ENCODE data around the gene RIN1.
"Not testable (repeated sequence)": the region's sequence is repeated elsewhere in the genome, so short reads cannot be mapped to it uniquely, and the experiment has no call there.

Gene RIN1

GRCh38 chr11:66334605-66335442 is 1.4 kb downstream of the RIN1 start:
- no peak for DNase-seq

GRCh38 chr11:66333896-66334604 is 2.2 kb downstream of the RIN1 start:
- DNase-seq, result no peak

- no peak for DNase-seq
Observed at GRCh38 chr11:66333220-66333877, 2.9 kb downstream of the RIN1 start.

GRCh38 chr11:66332371-66333219 is 3.6 kb downstream of the RIN1 start:
- DNase-seq, result no peak

- no peak for DNase-seq
Observed at GRCh38 chr11:66331542-66332370, 4.5 kb downstream of the RIN1 start.

- no peak for DNase-seq
Observed at GRCh38 chr11:66330931-66331330, 5.3 kb downstream of the RIN1 start.

GRCh38 chr11:66329165-66329673 is 7.0 kb downstream of the RIN1 start:
- DNase-seq, result no peak

- DNase-seq, result peak; percentile 83
Observed at GRCh38 chr11:66328302-66329144, 7.7 kb downstream of the RIN1 start.

GRCh38 chr11:66328031-66328301 is 8.3 kb downstream of the RIN1 start:
- no peak for DNase-seq

GRCh38 chr11:66327171-66328030 is 8.8 kb downstream of the RIN1 start:
- no peak for DNase-seq

GRCh38 chr11:66326261-66327111 is 9.7 kb downstream of the RIN1 start:
- DNase-seq, result no peak

- no peak for DNase-seq
Observed at GRCh38 chr11:66325263-66325671, 11.0 kb downstream of the RIN1 start.

GRCh38 chr11:66324664-66325063 is 11.6 kb downstream of the RIN1 start:
- no peak for DNase-seq

- DNase-seq, result no peak
Observed at GRCh38 chr11:66323684-66324083, 12.6 kb downstream of the RIN1 start.

GRCh38 chr11:66322732-66323427 is 13.4 kb downstream of the RIN1 start:
- DNase-seq, result no peak

GRCh38 chr11:66321606-66322005 is 14.6 kb downstream of the RIN1 start:
- DNase-seq, result no peak

- DNase-seq, result not testable (repeated sequence)
Observed at GRCh38 chr11:66320748-66321147, 15.5 kb downstream of the RIN1 start.

- DNase-seq, result not testable (repeated sequence)
Observed at GRCh38 chr11:66320289-66320688, 15.9 kb downstream of the RIN1 start.
